ENCODE results near the gene CDH13. TPM values are rescaled to one million over a fixed set of nuclear protein-coding genes. Genes with fewer than 3 reads are reported as not detected.

CDH13 gene
- total RNA-seq, 1 donor from 2014 or later, result 45.1 TPM

GRCh38 chr16:82655720-82656490, 29.1 kb downstream of the CDH13 start:
- Mint-ChIP-seq H3K9me3 (ENCODE audit: low read depth) (no peaks in the 10 kb centered on the region), H3K27me3 (ENCODE audit: low read depth) (no peaks in the 10 kb centered on the region), H3K36me3 (ENCODE audit: low read depth) (no peaks in the 10 kb centered on the region), H3K4me1 (ENCODE audit: low read depth) (peaks cover 81% of the 10 kb centered on the region), H3K27ac (ENCODE audit: unreplicated experiment) (peak overlapping the region; percentile 96), H3K4me3 (ENCODE audit: unreplicated experiment) (no peak overlapping the region)
- no peak for DNase-seq (ENCODE audit: low spot score)
- TF ChIP-seq, protein P1, sequence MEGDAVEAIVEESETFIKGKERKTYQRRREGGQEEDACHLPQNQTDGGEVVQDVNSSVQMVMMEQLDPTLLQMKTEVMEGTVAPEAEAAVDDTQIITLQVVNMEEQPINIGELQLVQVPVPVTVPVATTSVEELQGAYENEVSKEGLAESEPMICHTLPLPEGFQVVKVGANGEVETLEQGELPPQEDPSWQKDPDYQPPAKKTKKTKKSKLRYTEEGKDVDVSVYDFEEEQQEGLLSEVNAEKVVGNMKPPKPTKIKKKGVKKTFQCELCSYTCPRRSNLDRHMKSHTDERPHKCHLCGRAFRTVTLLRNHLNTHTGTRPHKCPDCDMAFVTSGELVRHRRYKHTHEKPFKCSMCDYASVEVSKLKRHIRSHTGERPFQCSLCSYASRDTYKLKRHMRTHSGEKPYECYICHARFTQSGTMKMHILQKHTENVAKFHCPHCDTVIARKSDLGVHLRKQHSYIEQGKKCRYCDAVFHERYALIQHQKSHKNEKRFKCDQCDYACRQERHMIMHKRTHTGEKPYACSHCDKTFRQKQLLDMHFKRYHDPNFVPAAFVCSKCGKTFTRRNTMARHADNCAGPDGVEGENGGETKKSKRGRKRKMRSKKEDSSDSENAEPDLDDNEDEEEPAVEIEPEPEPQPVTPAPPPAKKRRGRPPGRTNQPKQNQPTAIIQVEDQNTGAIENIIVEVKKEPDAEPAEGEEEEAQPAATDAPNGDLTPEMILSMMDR (IDR thresholded peaks at IDR 0.05), result no peak

DNA sequence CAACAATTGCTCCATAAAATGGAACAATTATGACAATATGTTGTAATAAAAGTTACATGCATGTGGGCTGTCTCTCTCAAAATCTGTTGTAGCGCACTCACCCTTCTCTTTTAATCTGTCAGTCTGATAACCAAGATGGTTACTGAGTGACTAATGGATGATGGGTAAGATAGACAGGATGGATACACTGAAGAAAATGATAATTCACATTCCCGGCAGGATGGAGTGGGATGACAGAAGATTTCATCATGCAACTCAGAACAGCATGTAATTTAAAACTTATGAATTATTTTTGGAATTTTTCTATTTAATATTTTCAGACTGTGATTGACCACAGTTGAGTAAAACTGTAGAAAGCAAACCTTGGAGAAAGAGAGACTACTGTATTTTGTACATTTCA, 30.5 kb downstream of the CDH13 start:
- Mint-ChIP-seq H3K27me3 (ENCODE audit: low read depth) (no peaks in the 10 kb centered on the region), H3K27ac (ENCODE audit: unreplicated experiment) (peak overlapping the region; percentile 97), H3K4me1 (ENCODE audit: low read depth) (peaks cover 84% of the 10 kb centered on the region), H3K4me3 (ENCODE audit: unreplicated experiment) (no peak overlapping the region), H3K36me3 (ENCODE audit: low read depth) (no peaks in the 10 kb centered on the region), H3K9me3 (ENCODE audit: low read depth) (no peaks in the 10 kb centered on the region)
- DNase-seq (ENCODE audit: low spot score), result no peak
- TF ChIP-seq, protein P1 (IDR thresholded peaks at IDR 0.05), result no peak

- Mint-ChIP-seq H3K27ac (ENCODE audit: unreplicated experiment) (peak overlapping the region; percentile 97), H3K9me3 (ENCODE audit: low read depth) (no peaks in the 10 kb centered on the region), H3K27me3 (ENCODE audit: low read depth) (no peaks in the 10 kb centered on the region), H3K4me1 (ENCODE audit: low read depth) (peaks cover 78% of the 10 kb centered on the region), H3K4me3 (ENCODE audit: unreplicated experiment) (no peak overlapping the region), H3K36me3 (ENCODE audit: low read depth) (no peaks in the 10 kb centered on the region)
- DNase-seq (ENCODE audit: low spot score), result no peak
- TF ChIP-seq, protein P1 (IDR thresholded peaks at IDR 0.05), result no peak
Measured at GRCh38 chr16:82657786-82658185, 31.0 kb downstream of the CDH13 start.

GRCh38 chr16:82658796-82659195, 32.0 kb downstream of the CDH13 start:
- H3K4me3 Mint-ChIP-seq (ENCODE audit: unreplicated experiment), result no peak overlapping the region
- H3K27ac Mint-ChIP-seq (ENCODE audit: unreplicated experiment), result no peak overlapping the region
- no peaks in the 10 kb centered on the region for H3K27me3 Mint-ChIP-seq (ENCODE audit: low read depth)
- TF ChIP-seq, protein P1 (IDR thresholded peaks at IDR 0.05), result no peak
- no peaks in the 10 kb centered on the region for H3K9me3 Mint-ChIP-seq (ENCODE audit: low read depth)
- H3K4me1 Mint-ChIP-seq (ENCODE audit: low read depth), result peaks cover 68% of the 10 kb centered on the region
- no peak for DNase-seq (ENCODE audit: low spot score)
- peaks cover 2% of the 10 kb centered on the region for H3K36me3 Mint-ChIP-seq (ENCODE audit: low read depth)

GRCh38 chr16:82660075-82660645, 33.4 kb downstream of the CDH13 start:
- no peaks in the 10 kb centered on the region for H3K9me3 Mint-ChIP-seq (ENCODE audit: low read depth)
- H3K27ac Mint-ChIP-seq (ENCODE audit: unreplicated experiment), result peak overlapping the region; percentile 98
- TF ChIP-seq, protein P1 (IDR thresholded peaks at IDR 0.05), result no peak
- peaks cover 55% of the 10 kb centered on the region for H3K4me1 Mint-ChIP-seq (ENCODE audit: low read depth)
- H3K36me3 Mint-ChIP-seq (ENCODE audit: low read depth), result peaks cover 2% of the 10 kb centered on the region
- DNase-seq (ENCODE audit: low spot score), result no peak
- H3K27me3 Mint-ChIP-seq (ENCODE audit: low read depth), result no peaks in the 10 kb centered on the region
- H3K4me3 Mint-ChIP-seq (ENCODE audit: unreplicated experiment), result peak overlapping the region; percentile 61
